IPS DF 4.7 (cell line): ENCODE data around the gene GALNT6.
"Not testable (repeated sequence)": the region's sequence is repeated elsewhere in the genome, so short reads cannot be mapped to it uniquely, and the experiment has no call there.

ENCODE experiments used
- DNase-seq: peaks from one replicate; pipeline ENCODE4 v3.0.0-alpha.2; 2013; ENCODE audit warnings: low spot score; ENCODE audit errors: extremely low read depth

Gene GALNT6

GRCh38 chr12:51323966-51324895 lies 67.0 kb downstream of the GALNT6 start, which contains the start of gene BIN2:
Gene BIN2 (minus strand): TSS chr12:51324174. CDS start chr12:51324102, 72 bp downstream.
- DNase-seq = no peak

- no peak for DNase-seq
Measured at GRCh38 chr12:51323317-51323960, 67.8 kb downstream of the GALNT6 start.

GRCh38 chr12:51322452-51322851 lies 68.8 kb downstream of the GALNT6 start:
- DNase-seq = no peak

GRCh38 chr12:51321882-51322281 lies 69.3 kb downstream of the GALNT6 start:
- DNase-seq = no peak

GRCh38 chr12:51320695-51321320 lies 70.4 kb downstream of the GALNT6 start:
- no peak for DNase-seq

- no peak for DNase-seq
Measured at GRCh38 chr12:51320311-51320694, 70.9 kb downstream of the GALNT6 start.

- DNase-seq = no peak
Measured at GRCh38 chr12:51318846-51319599, 72.2 kb downstream of the GALNT6 start.

GRCh38 chr12:51318057-51318806 lies 73.0 kb downstream of the GALNT6 start:
- DNase-seq = not testable (repeated sequence)

- DNase-seq = no peak
Measured at GRCh38 chr12:51311389-51311788, 79.8 kb downstream of the GALNT6 start.

- no peak for DNase-seq
Measured at GRCh38 chr12:51307655-51308593, 83.3 kb downstream of the GALNT6 start.

GRCh38 chr12:51306507-51306906 lies 84.7 kb downstream of the GALNT6 start:
- no peak for DNase-seq
